ENCODE data around the gene TBC1D14. TPM values are rescaled to one million over a fixed set of nuclear protein-coding genes. Genes with fewer than 3 reads are reported as not detected.

Gene TBC1D14
- total RNA-seq, 1 donor from 2014 or later, result 103 TPM

DNA sequence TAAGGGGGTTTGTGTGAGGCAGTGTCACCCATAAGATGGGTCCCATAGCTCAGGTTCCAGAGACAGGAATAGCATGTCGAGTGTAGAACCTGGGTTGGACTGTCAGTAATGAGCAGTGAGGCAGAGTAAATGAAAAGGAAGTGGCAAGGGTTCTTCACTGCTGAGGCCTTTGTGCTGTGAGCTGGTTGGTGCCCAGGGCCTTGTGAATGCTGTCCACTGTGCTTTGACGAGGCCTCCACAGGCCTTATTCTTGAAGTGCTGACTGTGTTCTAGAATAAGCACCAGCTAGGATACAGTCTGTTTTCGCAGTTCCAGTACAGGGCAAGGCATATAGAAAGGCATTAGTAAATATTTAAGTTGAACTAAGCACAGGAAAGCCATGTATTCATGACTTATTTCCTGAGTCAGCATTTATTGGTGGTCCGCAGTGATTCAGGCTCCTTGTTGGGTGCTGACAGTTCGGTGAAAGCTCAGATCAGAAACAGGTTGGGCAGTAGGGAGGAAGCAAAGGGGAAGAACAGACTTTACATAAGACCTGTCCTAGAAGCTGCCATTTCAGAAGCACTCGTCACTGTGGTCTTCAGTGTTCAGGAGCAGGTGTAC lies 107.9 kb downstream of the TBC1D14 start:
- DNase-seq (ENCODE audit: low read depth) (no peak), FAIRE-seq (peak; percentile 58)
- H3K4me3 ChIP-seq (ENCODE audit: low read depth, low read length), result no peak overlapping the region
- no peak for TF ChIP-seq CTCF (IDR thresholded peaks at IDR 0.05; ENCODE audit: insufficient read depth, low read length, severe bottlenecking)
- H3K27me3 ChIP-seq (ENCODE audit: control insufficient read depth, insufficient read depth, low read length), result no peaks in the 10 kb centered on the region
- H3K36me3 ChIP-seq (ENCODE audit: control insufficient read depth, insufficient read depth, low read length), result peaks cover 41% of the 10 kb centered on the region

DNA sequence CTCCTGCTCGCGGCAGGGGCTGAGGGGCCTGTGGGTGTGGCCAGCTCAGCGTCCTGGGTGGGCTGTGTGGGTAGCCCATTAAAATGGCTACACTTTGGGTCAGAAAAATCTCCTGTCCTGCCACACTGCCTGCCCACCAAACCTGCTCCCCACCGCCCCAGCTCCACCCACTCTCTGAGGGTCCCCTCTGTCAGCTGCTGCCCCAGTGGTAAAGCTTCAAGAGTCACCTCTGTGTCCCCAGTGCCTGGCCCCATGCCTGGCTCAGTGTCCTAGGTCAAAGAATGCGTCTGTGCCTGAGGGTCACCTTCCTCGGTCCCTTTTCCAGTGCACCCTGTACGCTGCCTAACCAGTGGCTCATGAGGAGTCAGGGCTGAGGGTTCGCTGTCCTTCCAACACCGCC lies 108.7 kb downstream of the TBC1D14 start:
- no peak for TF ChIP-seq CTCF (IDR thresholded peaks at IDR 0.05; ENCODE audit: insufficient read depth, low read length, severe bottlenecking)
- no peak for FAIRE-seq
- Histone ChIP-seq H3K36me3 (ENCODE audit: control insufficient read depth, insufficient read depth, low read length) (peaks cover 39% of the 10 kb centered on the region), H3K4me3 (ENCODE audit: low read depth, low read length) (no peak overlapping the region), H3K27me3 (ENCODE audit: control insufficient read depth, insufficient read depth, low read length) (no peaks in the 10 kb centered on the region)
- DNase-seq (ENCODE audit: low read depth), result no peak

- Histone ChIP-seq H3K36me3 (ENCODE audit: control insufficient read depth, insufficient read depth, low read length) (peaks cover 39% of the 10 kb centered on the region), H3K4me3 (ENCODE audit: low read depth, low read length) (no peak overlapping the region), H3K27me3 (ENCODE audit: control insufficient read depth, insufficient read depth, low read length) (no peaks in the 10 kb centered on the region)
- FAIRE-seq, result no peak
- no peak for DNase-seq (ENCODE audit: low read depth)
- TF ChIP-seq CTCF (IDR thresholded peaks at IDR 0.05; ENCODE audit: insufficient read depth, low read length, severe bottlenecking), result no peak
Observed at GRCh38 chr4:7019367-7019766, 109.7 kb downstream of the TBC1D14 start.

DNA sequence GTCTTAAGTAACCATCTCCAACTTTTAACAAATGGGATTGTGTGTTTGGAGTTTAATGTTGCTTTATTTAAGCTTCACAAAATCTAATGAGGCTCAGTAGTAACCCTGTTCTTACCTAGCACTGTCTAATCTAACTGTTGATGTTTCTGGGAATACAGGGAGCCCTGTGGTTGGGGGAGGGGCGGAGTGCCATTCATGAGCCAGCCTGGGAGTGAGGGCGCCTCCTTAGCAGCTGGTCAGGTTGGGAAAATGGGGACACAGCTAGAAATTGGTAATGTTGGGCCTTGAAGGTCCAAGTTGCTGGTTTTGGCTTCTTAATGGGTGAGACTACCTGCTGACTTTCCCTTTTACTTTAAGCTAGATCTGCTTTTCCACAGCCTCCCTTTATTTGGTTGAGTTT lies 110.7 kb downstream of the TBC1D14 start:
- no peak for DNase-seq (ENCODE audit: low read depth)
- Histone ChIP-seq H3K27me3 (ENCODE audit: control insufficient read depth, insufficient read depth, low read length) (no peaks in the 10 kb centered on the region), H3K4me3 (ENCODE audit: low read depth, low read length) (no peak overlapping the region), H3K36me3 (ENCODE audit: control insufficient read depth, insufficient read depth, low read length) (peaks cover 40% of the 10 kb centered on the region)
- FAIRE-seq, result no peak
- TF ChIP-seq CTCF (IDR thresholded peaks at IDR 0.05; ENCODE audit: insufficient read depth, low read length, severe bottlenecking), result no peak

GRCh38 chr4:7020856-7021255 lies 111.2 kb downstream of the TBC1D14 start:
- no peak overlapping the region for H3K4me3 ChIP-seq (ENCODE audit: low read depth, low read length)
- H3K27me3 ChIP-seq (ENCODE audit: control insufficient read depth, insufficient read depth, low read length), result no peaks in the 10 kb centered on the region
- FAIRE-seq (no peak), DNase-seq (ENCODE audit: low read depth) (no peak)
- peaks cover 42% of the 10 kb centered on the region for H3K36me3 ChIP-seq (ENCODE audit: control insufficient read depth, insufficient read depth, low read length)
- TF ChIP-seq CTCF (IDR thresholded peaks at IDR 0.05; ENCODE audit: insufficient read depth, low read length, severe bottlenecking), result no peak

GRCh38 chr4:7021355-7021754 lies 111.7 kb downstream of the TBC1D14 start:
- H3K36me3 ChIP-seq (ENCODE audit: control insufficient read depth, insufficient read depth, low read length), result peaks cover 40% of the 10 kb centered on the region
- TF ChIP-seq CTCF (IDR thresholded peaks at IDR 0.05; ENCODE audit: insufficient read depth, low read length, severe bottlenecking), result no peak
- no peak overlapping the region for H3K4me3 ChIP-seq (ENCODE audit: low read depth, low read length)
- DNase-seq (ENCODE audit: low read depth) (no peak), FAIRE-seq (no peak)
- no peaks in the 10 kb centered on the region for H3K27me3 ChIP-seq (ENCODE audit: control insufficient read depth, insufficient read depth, low read length)
